A549 (cell line): ENCODE data around the gene XRCC4. TPM values are rescaled to one million over a fixed set of nuclear protein-coding genes. Genes with fewer than 3 reads are reported as not detected.

Experiments used
- ATAC-seq, 2 experiments: fragments of 200-7000 bp in 1 of 2; fragments of >200 bp in 1 of 2; cut with Nextera tagmentation in 1 of 2; cut with Tn5 transposase in 1 of 2; 3 replicates each; pipeline versions ENCODE4 v1.8.0 to v1.9.1; 2018 to 2020; ENCODE audit warnings: mild to moderate bottlenecking in 1 of 2, moderate library complexity in 1 of 2
- CTCF ChIA-PET: fragments of 300-600 bp; sonication (Branson Sonifier 250); formaldehyde crosslinking; extraction: SDS; loops from one replicate; lab custom pipeline; 2021; ENCODE audit warnings: antibody characterized with exemption, inconsistent platforms; lab: Yijun Ruan, JAX
- POLR2A ChIA-PET: fragments of 350-600 bp; formaldehyde crosslinking; extraction: SDS; loops from one replicate; lab custom pipeline; 2021; ENCODE audit warnings: antibody characterized with exemption, inconsistent platforms; lab: Yijun Ruan, JAX
- DNase-seq, 2 experiments: peaks; one replicate each; pipeline versions ENCODE4 v3.0.0 to v3.0.0-alpha.2; 2011 to 2016; ENCODE audit warnings: low read depth in 1 of 2, low spot score in 1 of 2
- FAIRE-seq: peaks from 2 replicates; lab custom pipeline; 2011; peaks lifted over from hg19 to GRCh38; lab: Jason Lieb, UNC
- H3K27ac ChIP-seq, 2 experiments: fragments of >200 bp; sonication (Bioruptor Twin); formaldehyde crosslinking; 3 replicates each; pipeline ENCODE4 v1.5.1; 2016 to 2017
- H3K4me1 ChIP-seq: fragments of >200 bp; sonication (Bioruptor Twin); formaldehyde crosslinking; 3 replicates; pipeline ENCODE4 v1.6.1; 2016
- H3K4me2 ChIP-seq: fragments of >200 bp; sonication (Bioruptor Twin); formaldehyde crosslinking; 3 replicates; pipeline ENCODE4 v1.6.1; 2016
- H3K4me3 ChIP-seq: fragments of >200 bp; sonication (Bioruptor Twin); formaldehyde crosslinking; 3 replicates; pipeline ENCODE4 v1.5.1; 2016
- H3K9me3 ChIP-seq: fragments of >200 bp; sonication (Bioruptor Twin); formaldehyde crosslinking; 3 replicates; pipeline ENCODE4 v1.6.1; 2016
- BCL3 ChIP-seq: fragments of >200 bp; sonication (Bioruptor Twin); formaldehyde crosslinking; IDR thresholded peaks from 3 replicates; pipeline ENCODE4 v1.6.1; 2016
- CBX2 ChIP-seq: fragments of 200-600 bp; sonication (generic); IDR thresholded peaks from 2 replicates; pipeline ENCODE4 v1.6.1; 2016; ENCODE audit warnings: low read depth, mild to moderate bottlenecking, borderline replicate concordance
- CBX8 ChIP-seq: fragments of 200-600 bp; sonication (generic); IDR thresholded peaks from 2 replicates; pipeline ENCODE4 v1.6.1; 2016
- CHD4 ChIP-seq: fragments of 200-600 bp; sonication (generic); IDR thresholded peaks from 2 replicates; pipeline ENCODE4 v1.6.1; 2016; ENCODE audit warnings: antibody characterized with exemption, mild to moderate bottlenecking, borderline replicate concordance
- CTCF ChIP-seq: fragments of >200 bp; sonication (Bioruptor Twin); formaldehyde crosslinking; IDR thresholded peaks from 3 replicates; pipeline ENCODE4 v1.5.1; 2016
- EHF ChIP-seq: fragments of 250-450 bp; sonication (Bioruptor Pico); IDR thresholded peaks from 2 replicates; pipeline ENCODE4 v1.5.0; 2020; ENCODE audit warnings: mild to moderate bottlenecking
- ELK1 ChIP-seq: fragments of 150-350 bp; IDR thresholded peaks from 2 replicates; pipeline ENCODE4 v1.6.1; 2014; ENCODE audit warnings: low read depth, mild to moderate bottlenecking, low read length
- EP300 ChIP-seq, 2 experiments: fragments of >200 bp; sonication (Bioruptor Twin); formaldehyde crosslinking; IDR thresholded peaks; 2 replicates in 1 of 2; 3 replicates in 1 of 2; pipeline ENCODE4 v1.6.1; 2016 to 2017
- ESRRA ChIP-seq: fragments of 150-350 bp; IDR thresholded peaks from 2 replicates; pipeline ENCODE4 v1.6.1; 2014; ENCODE audit warnings: mild to moderate bottlenecking, low read length, borderline replicate concordance
- FOSB ChIP-seq: fragments of 250-450 bp; sonication (Bioruptor Pico); IDR thresholded peaks from 2 replicates; pipeline ENCODE4 v1.5.0; 2020; ENCODE audit warnings: mild to moderate bottlenecking, moderate library complexity
- HMGXB4 ChIP-seq: fragments of 250-450 bp; sonication (Bioruptor Pico); IDR thresholded peaks from 2 replicates; pipeline ENCODE4 v1.5.0; 2021; ENCODE audit warnings: mild to moderate bottlenecking, moderate library complexity, borderline replicate concordance
- JUN ChIP-seq, 2 experiments: fragments of >200 bp; sonication (Bioruptor Twin); formaldehyde crosslinking; IDR thresholded peaks; 2 replicates in 1 of 2; 3 replicates in 1 of 2; pipeline ENCODE4 v1.6.1; 2016 to 2017
- KDM1A ChIP-seq: fragments of 200-600 bp; sonication (generic); IDR thresholded peaks from 2 replicates; pipeline ENCODE4 v1.6.1; 2016; ENCODE audit warnings: low read depth, mild to moderate bottlenecking
- MAX ChIP-seq: IDR thresholded peaks from 2 replicates; pipeline ENCODE4 v1.6.1; 2012
- MAZ ChIP-seq: fragments of 150-350 bp; IDR thresholded peaks from 2 replicates; pipeline ENCODE4 v1.6.1; 2014; ENCODE audit warnings: antibody characterized with exemption, low read depth, low read length, borderline replicate concordance
- NPAS2 ChIP-seq: fragments of 250-450 bp; sonication (Bioruptor Pico); IDR thresholded peaks from 2 replicates; pipeline ENCODE4 v1.8.0; 2022; ENCODE audit warnings: mild to moderate bottlenecking, moderate library complexity, borderline replicate concordance
- NR3C1 ChIP-seq: fragments of >200 bp; sonication (Bioruptor Twin); formaldehyde crosslinking; IDR thresholded peaks from 3 replicates; pipeline ENCODE4 v1.6.1; 2017
- PBX3 ChIP-seq: IDR thresholded peaks from 2 replicates; pipeline ENCODE4 v1.6.1; 2012
- POLR2A ChIP-seq: IDR thresholded peaks from 2 replicates; pipeline ENCODE4 v1.6.1; 2012; ENCODE audit warnings: mild to moderate bottlenecking, low read length
- POLR2AphosphoS2 ChIP-seq: conservative IDR thresholded peaks from 2 replicates; pipeline ENCODE4 v1.6.1; 2012; ENCODE audit warnings: low read length, improper control_type of control experiment, inconsistent platforms
- RAD21 ChIP-seq, 2 experiments: fragments of >200 bp in 1 of 2; sonication (Bioruptor Twin) in 1 of 2; formaldehyde crosslinking in 1 of 2; IDR thresholded peaks in 1 of 2; conservative IDR thresholded peaks in 1 of 2; 2 replicates in 1 of 2; 3 replicates in 1 of 2; pipeline ENCODE4 v1.6.1; 2012 to 2018; ENCODE audit warnings: inconsistent platforms in 1 of 2
- RNF2 ChIP-seq: fragments of 200-600 bp; sonication (generic); IDR thresholded peaks from 2 replicates; pipeline ENCODE4 v1.6.1; 2016; ENCODE audit warnings: low read depth, mild to moderate bottlenecking, antibody characterized with exemption, moderate library complexity, borderline replicate concordance
- TFCP2L1 ChIP-seq: fragments of 250-450 bp; sonication (Bioruptor Pico); IDR thresholded peaks from 2 replicates; pipeline ENCODE4 v1.5.0; 2021; ENCODE audit warnings: mild to moderate bottlenecking
- WGBS: methylation state at CpG from one replicate; pipeline ENCODE4 v1.1.6; 2017; ENCODE audit errors: missing lambda C conversion rate; 5-methylcytosine and 5-hydroxymethylcytosine counted together
- polyA plus RNA-seq, 4 experiments: library from polyadenylated mRNA; depleted of rRNA in 3 of 4; stranded (reverse); fragments of >200 nt; fragmentation: RNase III in 1 of 4; extraction: RNeasy Plus Mini Kit Qiagen cat#74134 plus additional on column Dnase treatment in 1 of 4; gene quantifications; 2 replicates in 3 of 4; 3 replicates in 1 of 4; pipeline ENCODE4 v1.2.3, GENCODE V29; 2011 to 2017

XRCC4 gene
- polyA plus RNA-seq, 2 of the 4 experiments (the other 2 are of a cell fraction), result 14.3 to 14.8 TPM

GRCh38 chr5:83341815-83342334 is 264.5 kb downstream of the XRCC4 start:
- TF ChIP-seq KDM1A (no peak), MAX (no peak), CHD4 (no peak), FOSB (CRISPR knock-in tag) (no peak), RAD21 (conservative IDR thresholded peaks at IDR 0.05 in 1 of 2, IDR thresholded peaks at IDR 0.05 in 1 of 2) (no peak), MAZ (no peak), ESRRA (no peak), CBX8 (no peak), PBX3 (no peak), POLR2AphosphoS2 (no peak), POLR2A (no peak), TFCP2L1 (CRISPR knock-in tag) (no peak), EHF (CRISPR knock-in tag) (no peak), ELK1 (no peak), CTCF (no peak), JUN (IDR thresholded peaks at IDR 0.05) (no peak)
- ChIA-PET POLR2A (no interaction called here), CTCF (no interaction called here)
- Histone ChIP-seq H3K4me2 (no peak overlapping the region), H3K9me3 (no peaks in the 10 kb centered on the region), H3K27ac (no peak overlapping the region), H3K4me3 (no peak overlapping the region), H3K4me1 (no peaks in the 10 kb centered on the region)
- FAIRE-seq (no peak), DNase-seq (no peak), ATAC-seq (no peak)
- 68% methylated on average over 3 of the region's 3 CpGs for WGBS

GRCh38 chr5:83342465-83342864 is 265.1 kb downstream of the XRCC4 start:
- CTCF ChIA-PET, result interaction anchor here (0.7 kb wide), 1 partner anchor 81 kb away, joined by 3 read pairs; no protein-coding TSS in a partner anchor
- ATAC-seq, result no peak
- peaks cover 4% of the 10 kb centered on the region; the same call in 2 of the 3 replicates for H3K9me3 ChIP-seq
- H3K4me3 ChIP-seq, result no peak overlapping the region
- TF ChIP-seq ESRRA, result no peak
- H3K27ac ChIP-seq, result no peak overlapping the region
- 87% methylated on average over 2 of the region's 2 CpGs for WGBS
- POLR2A ChIA-PET, result no interaction called here
- H3K4me1 ChIP-seq, result no peaks in the 10 kb centered on the region
- H3K4me2 ChIP-seq, result no peak overlapping the region
- DNase-seq, result no peak
- FAIRE-seq, result no peak

- Histone ChIP-seq H3K9me3 (peaks cover 12% of the 10 kb centered on the region), H3K27ac (no peak overlapping the region), H3K4me1 (no peaks in the 10 kb centered on the region), H3K4me2 (no peak overlapping the region), H3K4me3 (no peak overlapping the region)
- ChIA-PET CTCF (no interaction called here), POLR2A (no interaction called here)
- FAIRE-seq (no peak), ATAC-seq (no peak), DNase-seq (no peak)
- 64% methylated on average over 2 of the region's 2 CpGs for WGBS
- no peak for TF ChIP-seq HMGXB4 (CRISPR knock-in tag)
- TF ChIP-seq CBX2, result no peak
- no peak for TF ChIP-seq NPAS2 (CRISPR knock-in tag)
- no peak for TF ChIP-seq CTCF
- no peak for TF ChIP-seq BCL3
- TF ChIP-seq RNF2, result no peak
- no peak for TF ChIP-seq NR3C1
- no peak for TF ChIP-seq EP300 (IDR thresholded peaks at IDR 0.05)
- no peak for TF ChIP-seq KDM1A
Observed at GRCh38 chr5:83343299-83343698, 266.0 kb downstream of the XRCC4 start.
